CD4-positive, alpha-beta T cell treated with Interferon gamma for 1 hour (primary cell): ENCODE results near the gene CWC27.
"Not testable (repeated sequence)": the region's sequence is repeated elsewhere in the genome, so short reads cannot be mapped to it uniquely, and the experiment has no call there.

Experiments used
- DNase-seq: peaks from one replicate; pipeline ENCODE4 v3.0.0-alpha.2; 2020

CWC27 gene

DNA sequence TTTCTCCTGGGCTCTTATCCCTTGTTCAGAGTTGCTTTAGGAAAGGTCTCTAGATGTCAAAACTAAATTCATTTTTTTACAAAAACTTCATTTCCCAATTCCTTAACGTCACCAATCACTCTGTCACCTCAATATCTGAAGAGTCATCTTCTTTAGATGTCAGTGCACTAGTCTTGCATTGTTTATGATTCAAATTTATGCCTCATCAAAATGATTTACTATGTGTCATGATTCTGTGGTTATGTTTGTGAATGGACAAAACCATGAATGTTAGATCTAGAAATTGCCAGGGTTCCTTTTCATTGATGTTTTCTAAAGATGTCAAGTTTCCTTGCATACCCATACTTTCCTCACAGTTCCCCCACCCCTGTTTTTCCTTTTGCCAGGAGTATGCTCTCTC is 21.5 kb downstream of the CWC27 start:
- no peak for DNase-seq

- no peak for DNase-seq
These were observed 23.7 kb downstream of the CWC27 start for GRCh38 chr5:64792469-64792868.

- DNase-seq, result no peak
These were observed 25.5 kb downstream of the CWC27 start for GRCh38 chr5:64794053-64794770.

DNA sequence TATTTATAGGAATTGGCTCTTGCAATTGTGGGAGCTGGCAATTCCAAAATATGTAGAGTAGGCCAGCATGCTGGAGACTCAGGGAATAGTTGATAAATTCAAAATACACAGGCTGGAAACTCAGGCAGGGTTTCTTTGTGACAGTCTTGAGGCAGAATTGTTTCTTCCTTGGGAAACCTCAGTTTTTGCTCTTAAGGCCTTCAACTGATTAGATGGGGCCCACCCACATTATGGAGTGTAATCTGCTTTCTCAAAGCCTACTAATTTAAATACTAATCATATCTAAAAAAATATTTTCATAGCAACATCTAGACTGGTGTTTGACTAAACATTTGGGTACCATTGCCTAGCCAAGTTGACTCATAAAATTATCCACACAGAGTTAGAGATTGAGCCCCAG is 27.6 kb downstream of the CWC27 start:
- no peak for DNase-seq

DNA sequence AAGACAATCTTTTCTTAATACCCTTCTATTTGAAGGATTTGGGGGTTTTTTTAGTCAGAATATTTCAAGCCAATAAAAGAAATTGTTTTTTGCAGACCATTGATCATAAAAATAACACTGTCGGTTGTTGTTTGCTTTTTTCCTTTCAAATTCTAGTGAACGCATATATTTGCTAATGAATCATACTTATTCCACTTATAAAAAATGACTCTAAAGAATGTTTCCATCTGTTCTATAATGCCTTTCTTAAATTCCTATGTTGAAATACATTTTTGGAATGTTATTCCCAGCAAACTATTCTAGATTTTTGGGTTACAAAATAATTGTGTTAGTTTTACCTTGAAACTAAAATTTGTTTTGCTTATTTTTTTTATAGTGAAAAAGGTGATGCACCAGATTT is 32.2 kb downstream of the CWC27 start:
- DNase-seq, result no peak

DNA sequence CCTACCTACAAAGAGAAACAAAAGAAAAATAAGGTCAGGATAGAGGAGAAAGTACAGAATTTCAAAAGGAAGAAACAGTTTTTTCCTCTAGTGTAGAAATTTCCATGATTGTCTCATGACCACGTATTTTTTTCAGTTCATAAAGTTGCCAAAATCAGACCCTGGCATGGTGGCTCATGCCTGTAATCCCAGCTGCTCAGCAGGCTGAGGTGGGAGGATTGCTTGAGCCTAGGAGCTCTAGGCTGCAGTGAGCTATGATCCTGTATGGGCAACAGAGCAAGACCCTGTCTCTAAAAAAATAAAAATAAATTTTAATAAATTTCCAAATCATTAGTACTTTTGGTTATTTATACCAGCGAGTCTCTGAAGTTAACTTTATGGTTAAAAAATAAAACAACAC is 37.8 kb downstream of the CWC27 start:
- DNase-seq, result no peak

DNA sequence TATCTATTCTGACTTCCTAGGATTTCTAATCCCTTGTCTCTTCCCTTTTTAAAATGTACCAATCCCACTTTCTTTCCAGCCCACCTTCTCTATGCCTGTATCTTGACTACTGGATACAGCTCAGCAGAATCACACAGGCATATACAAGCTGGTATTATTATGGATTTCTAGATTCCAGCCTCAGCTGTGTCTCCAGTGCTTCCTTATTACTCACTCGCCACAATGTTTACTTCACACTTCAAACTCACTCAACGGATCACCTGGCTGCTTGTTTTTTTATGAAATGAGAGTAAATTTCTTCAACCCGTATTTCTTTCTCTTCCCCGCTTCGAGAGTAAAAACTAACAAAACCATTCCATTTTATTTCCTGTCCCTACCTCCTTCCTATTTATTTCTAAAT is 38.8 kb downstream of the CWC27 start:
- DNase-seq, result no peak

- DNase-seq, result no peak
These were observed 42.4 kb downstream of the CWC27 start for GRCh38 chr5:64811050-64811640.

- no peak for DNase-seq
These were observed 45.3 kb downstream of the CWC27 start for GRCh38 chr5:64814073-64814472.

DNA sequence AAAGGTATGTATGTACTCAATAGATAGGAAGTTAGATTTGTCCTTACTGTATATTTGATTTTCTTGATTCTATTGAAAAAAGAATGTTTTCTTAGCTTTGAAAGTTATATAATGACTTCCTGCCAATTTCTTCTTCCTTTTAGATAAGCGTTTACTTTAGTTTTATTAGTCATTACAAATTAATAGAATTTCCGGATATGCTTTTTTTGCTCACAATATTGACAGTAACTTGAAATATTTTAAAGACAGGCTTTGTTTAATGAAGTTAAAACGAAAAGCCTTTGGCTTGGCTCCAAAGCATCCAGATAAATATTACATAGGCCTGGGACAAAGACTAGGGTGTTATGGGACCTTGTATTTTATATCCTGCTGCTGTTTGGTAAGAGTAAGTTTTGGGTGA is 49.5 kb downstream of the CWC27 start:
- no peak for DNase-seq

- DNase-seq, result not testable (repeated sequence)
These were observed 50.6 kb downstream of the CWC27 start for GRCh38 chr5:64819345-64819744.

DNA sequence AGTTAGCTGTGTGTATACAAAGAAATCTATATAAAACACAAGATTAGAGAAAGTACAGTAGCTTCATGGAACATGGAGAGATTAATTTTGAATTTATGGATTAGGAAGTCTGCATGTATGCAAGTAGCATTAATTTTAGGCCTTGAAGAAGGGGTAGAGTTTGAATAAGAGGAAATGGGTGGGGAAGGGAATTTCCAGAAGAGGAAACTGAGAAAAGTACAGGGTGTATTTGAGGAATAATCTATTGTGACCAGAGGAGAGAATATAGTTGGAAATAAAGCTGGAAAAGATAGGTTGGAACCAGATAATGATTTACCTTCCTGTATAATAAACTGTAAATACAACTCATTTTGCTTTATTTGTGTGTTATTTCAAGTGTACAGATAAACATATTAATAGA is 53.6 kb downstream of the CWC27 start:
- no peak for DNase-seq

- no peak for DNase-seq
These were observed 57.8 kb downstream of the CWC27 start for GRCh38 chr5:64826541-64826940.

- no peak for DNase-seq
These were observed 59.0 kb downstream of the CWC27 start for GRCh38 chr5:64827703-64828102.

DNA sequence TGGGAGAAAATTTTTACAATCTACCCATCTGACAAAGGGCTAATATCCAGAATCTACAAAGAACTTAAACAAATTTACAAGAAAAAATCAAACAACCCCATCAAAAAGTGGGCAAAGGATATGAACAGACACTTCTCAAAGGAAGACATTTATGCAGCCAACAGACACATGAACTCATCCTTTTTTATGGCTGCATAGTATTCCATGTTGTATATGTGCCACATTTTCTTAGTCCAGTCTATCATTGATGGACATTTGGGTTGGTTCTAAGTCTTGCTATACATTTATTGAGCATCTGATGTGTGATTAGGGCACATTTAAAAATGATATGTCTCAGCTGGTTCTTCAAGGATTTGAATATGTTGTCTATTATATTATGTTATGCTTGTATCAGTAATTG is 61.9 kb downstream of the CWC27 start:
- not testable (repeated sequence) for DNase-seq

DNA sequence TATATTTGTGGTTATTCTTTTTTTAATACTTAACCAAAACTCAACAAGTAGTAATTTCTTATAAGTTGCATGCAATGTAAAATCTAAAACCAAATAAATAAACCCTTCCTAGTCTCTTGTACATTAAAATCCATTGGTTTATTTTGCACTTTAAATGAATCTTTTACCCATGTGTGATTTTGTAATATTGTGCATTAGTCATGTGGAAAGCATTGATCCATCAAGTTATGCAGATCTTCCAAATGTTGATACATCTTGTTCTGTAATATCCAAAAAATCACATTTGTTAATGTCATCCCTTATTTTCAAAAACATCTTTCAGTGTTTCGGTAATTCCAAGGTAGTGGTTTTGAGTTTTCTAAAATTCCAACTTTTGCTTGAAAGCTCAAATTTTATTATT is 63.3 kb downstream of the CWC27 start:
- DNase-seq, result no peak

GRCh38 chr5:64834037-64834436 is 65.3 kb downstream of the CWC27 start:
- DNase-seq, result no peak

GRCh38 chr5:64834611-64835010 is 65.9 kb downstream of the CWC27 start:
- DNase-seq, result no peak

GRCh38 chr5:64835266-64835665 is 66.5 kb downstream of the CWC27 start:
- DNase-seq, result no peak

GRCh38 chr5:64836190-64836755 is 67.5 kb downstream of the CWC27 start:
- DNase-seq, result no peak

- no peak for DNase-seq
These were observed 68.1 kb downstream of the CWC27 start for GRCh38 chr5:64836786-64837185.

DNA sequence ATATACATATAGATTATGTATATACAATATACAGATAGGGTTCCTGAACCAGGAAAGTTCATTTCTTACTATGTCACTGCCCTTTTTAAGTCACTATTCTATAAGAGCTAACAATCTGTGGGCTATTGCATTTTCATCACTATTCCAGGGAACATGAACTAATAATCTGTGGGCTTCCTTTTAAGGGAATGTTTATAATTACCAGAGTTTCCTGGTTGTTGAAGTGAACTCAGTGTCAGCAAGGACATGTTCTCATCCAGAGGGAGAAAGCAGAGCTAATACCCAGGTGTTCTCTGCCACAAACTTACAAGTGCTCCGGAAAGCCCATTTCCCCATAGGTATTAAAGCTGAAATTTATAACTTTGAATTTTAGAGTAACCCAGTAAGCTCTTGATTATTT is 69.6 kb downstream of the CWC27 start:
- no peak for DNase-seq

DNA sequence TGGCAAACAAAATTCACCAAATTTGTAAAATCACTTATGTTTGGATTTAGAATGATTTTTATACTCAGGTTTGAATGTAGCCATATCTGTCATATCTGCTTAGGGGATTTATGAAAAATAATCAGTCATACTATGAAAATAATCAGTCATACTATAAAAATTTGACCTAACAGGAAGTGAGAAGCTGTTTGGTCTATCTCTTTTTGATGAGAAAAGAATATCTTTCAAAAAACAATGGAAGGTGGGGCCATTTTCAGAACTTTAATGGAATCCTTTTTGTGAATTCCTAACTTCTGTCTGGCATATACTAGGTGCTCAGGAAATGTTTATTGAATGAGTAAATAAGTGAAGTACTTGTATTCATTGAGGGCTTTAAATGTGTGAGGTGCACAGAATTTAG is 70.1 kb downstream of the CWC27 start:
- DNase-seq, result no peak

DNA sequence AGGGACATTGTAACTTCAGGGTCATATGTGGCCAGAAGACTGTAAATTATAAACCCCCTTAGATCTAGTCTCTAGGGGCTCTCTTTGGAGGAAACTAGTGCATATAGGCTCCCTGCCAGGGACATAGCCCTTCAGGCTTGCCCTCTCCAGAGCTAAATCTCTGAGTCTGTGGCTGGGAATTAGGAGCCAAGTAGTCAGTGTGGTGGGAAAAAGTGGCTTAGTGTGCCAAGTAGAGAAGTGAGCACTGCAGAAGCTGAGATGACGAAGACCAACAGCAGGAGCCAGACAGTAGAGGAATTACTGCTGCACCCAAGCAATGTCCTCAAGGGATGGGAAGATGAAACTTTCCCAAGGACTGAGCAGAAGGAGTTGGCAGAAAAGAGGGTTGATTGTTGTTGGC is 71.2 kb downstream of the CWC27 start:
- no peak for DNase-seq

DNA sequence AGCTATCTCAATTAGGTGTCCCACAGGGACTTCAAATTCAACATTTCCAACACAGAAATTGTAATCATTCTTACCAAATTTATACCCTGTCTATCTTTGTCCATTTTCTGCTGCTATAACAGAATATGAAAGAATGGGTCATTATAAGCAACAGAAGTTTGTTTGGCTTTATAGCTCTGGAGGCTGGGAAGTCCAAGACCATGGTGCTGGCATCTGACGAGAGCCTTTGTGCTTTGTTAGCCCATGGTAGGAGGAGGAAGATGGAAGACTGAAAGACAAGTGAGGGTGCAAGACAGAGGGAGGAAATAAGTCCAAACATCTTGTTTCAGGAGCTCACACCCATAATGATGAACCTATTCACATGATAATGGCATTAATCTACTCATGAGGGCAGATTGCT is 72.2 kb downstream of the CWC27 start:
- no peak for DNase-seq
